ENCODE data around the gene TGM1. TPM values are rescaled to one million over a fixed set of nuclear protein-coding genes. Genes with fewer than 3 reads are reported as not detected.
"Not testable (repeated sequence)": the region's sequence is repeated elsewhere in the genome, so short reads cannot be mapped to it uniquely, and the experiment has no call there.

The TGM1 gene
- total RNA-seq, 4 donors from 2014 or later, result 1.3 to 43.3 (median 6.3) TPM

- Histone ChIP-seq H3K27ac (no peak overlapping the region), H3K4me1 (no peaks in the 10 kb centered on the region), H3K27me3 (no peaks in the 10 kb centered on the region), H3K9me3 (no peaks in the 10 kb centered on the region), H3K36me3 (peaks cover 0 to 20% of the 10 kb centered on the region in 2 donors), H3K4me3 (no peak overlapping the region)
- no peak for TF ChIP-seq POLR2AphosphoS5 (IDR thresholded peaks at IDR 0.05)
- no peak for TF ChIP-seq EP300 (IDR thresholded peaks at IDR 0.05)
- no peak for TF ChIP-seq CTCF (IDR thresholded peaks at IDR 0.05)
- no peak for TF ChIP-seq POLR2A (IDR thresholded peaks at IDR 0.05)
- ATAC-seq, result no peak
- 57 to 65% methylated on average over 4 to 5 of the region's 13 CpGs for WGBS, 2 donors (ENCODE audit: low coverage in 1 of 2)
Observed at GRCh38 chr14:24249230-24250021, 13.6 kb downstream of the TGM1 start.

- peaks cover 0 to under 1% of the 10 kb centered on the region in 2 donors for H3K36me3 ChIP-seq
- no peak for ATAC-seq
- no peak overlapping the region for H3K4me3 ChIP-seq
- no peaks in the 10 kb centered on the region for H3K9me3 ChIP-seq
- no peaks in the 10 kb centered on the region for H3K27me3 ChIP-seq
- H3K27ac ChIP-seq, result no peak overlapping the region
- peaks cover 0 to 11% (median 3%) of the 10 kb centered on the region in 3 donors for H3K4me1 ChIP-seq
- no peak for TF ChIP-seq EP300 (IDR thresholded peaks at IDR 0.05)
- no peak for TF ChIP-seq POLR2A (IDR thresholded peaks at IDR 0.05)
- no peak for TF ChIP-seq POLR2AphosphoS5 (IDR thresholded peaks at IDR 0.05)
- no peak for TF ChIP-seq CTCF (IDR thresholded peaks at IDR 0.05)
- WGBS, 2 donors (ENCODE audit: low coverage in 1 of 2), result 61 to 73% methylated on average over 5 to 7 of the region's 7 CpGs
Observed at GRCh38 chr14:24247422-24247821, 15.6 kb downstream of the TGM1 start.

DNA sequence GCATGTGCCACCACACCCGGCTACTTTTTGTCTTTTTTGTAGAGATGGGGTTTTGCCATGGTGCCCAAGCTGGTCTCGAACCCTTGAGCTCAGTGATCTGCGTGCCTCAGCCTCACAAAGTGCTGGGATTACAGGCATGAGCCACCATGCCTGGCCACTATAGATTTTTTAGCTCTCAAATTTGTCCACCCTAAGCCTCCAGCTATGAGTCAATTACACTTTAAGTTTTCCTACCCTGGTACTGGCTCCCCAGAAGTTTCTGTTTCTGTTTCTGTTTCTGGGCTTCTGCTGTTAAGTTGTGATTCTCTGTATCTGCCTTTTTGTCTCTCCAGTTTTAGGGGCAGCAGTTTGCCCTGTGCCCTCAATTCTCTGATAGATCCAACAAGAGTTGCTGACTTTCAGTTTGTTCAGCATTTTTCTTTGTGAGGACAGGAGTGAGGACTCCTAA is 16.2 kb downstream of the TGM1 start:
- no peak for ATAC-seq
- H3K9me3 ChIP-seq, result no peaks in the 10 kb centered on the region
- TF ChIP-seq CTCF (IDR thresholded peaks at IDR 0.05) (no peak), POLR2A (IDR thresholded peaks at IDR 0.05) (no peak), EP300 (IDR thresholded peaks at IDR 0.05) (no peak), POLR2AphosphoS5 (IDR thresholded peaks at IDR 0.05) (no peak)
- H3K36me3 ChIP-seq, result no peaks in the 10 kb centered on the region
- H3K4me1 ChIP-seq, result peaks cover 0 to 12% (median 3%) of the 10 kb centered on the region in 3 donors
- no peak overlapping the region for H3K4me3 ChIP-seq
- WGBS, 2 donors (ENCODE audit: low coverage in 1 of 2), result 40 to 96% methylated on average over 1 to 3 of the region's 3 CpGs
- no peak overlapping the region for H3K27ac ChIP-seq
- no peaks in the 10 kb centered on the region for H3K27me3 ChIP-seq

GRCh38 chr14:24245350-24245749 is 17.6 kb downstream of the TGM1 start:
- Histone ChIP-seq H3K4me1 (peaks cover 2 to 26% (median 16%) of the 10 kb centered on the region in 3 donors), H3K36me3 (peaks cover 0 to 11% of the 10 kb centered on the region in 2 donors)
- ATAC-seq, H3K9me3 ChIP-seq, H3K4me3 ChIP-seq, H3K27ac ChIP-seq, H3K27me3 ChIP-seq: not testable (repeated sequence)
- WGBS, 2 donors (ENCODE audit: low coverage in 1 of 2), result 90 to 93% methylated on average over 2 to 4 of the region's 11 CpGs

- no peak for TF ChIP-seq CTCF (IDR thresholded peaks at IDR 0.05)
- TF ChIP-seq EP300 (IDR thresholded peaks at IDR 0.05), result no peak
- no peak for TF ChIP-seq POLR2AphosphoS5 (IDR thresholded peaks at IDR 0.05)
- no peaks in the 10 kb centered on the region for H3K9me3 ChIP-seq
- no peaks in the 10 kb centered on the region for H3K27me3 ChIP-seq
- peaks cover 0 to 31% of the 10 kb centered on the region in 2 donors for H3K36me3 ChIP-seq
- H3K4me3 ChIP-seq, result peak overlapping the region; percentile 53 to 57
- peaks cover 2 to 46% (median 29%) of the 10 kb centered on the region in 3 donors for H3K4me1 ChIP-seq
- peak overlapping the region; percentile 89 to 99 (median 94) for H3K27ac ChIP-seq
- WGBS, 2 donors (ENCODE audit: low coverage in 1 of 2), result 36 to 48% methylated on average over 2 to 9 of the region's 10 CpGs
- no peak for ATAC-seq
Observed at GRCh38 chr14:24243336-24243836, 19.6 kb downstream of the TGM1 start.

Measured in gastroesophageal sphincter (tissue), 4 donors.